ENCODE data around the gene FIBCD1.

The FIBCD1 gene

DNA sequence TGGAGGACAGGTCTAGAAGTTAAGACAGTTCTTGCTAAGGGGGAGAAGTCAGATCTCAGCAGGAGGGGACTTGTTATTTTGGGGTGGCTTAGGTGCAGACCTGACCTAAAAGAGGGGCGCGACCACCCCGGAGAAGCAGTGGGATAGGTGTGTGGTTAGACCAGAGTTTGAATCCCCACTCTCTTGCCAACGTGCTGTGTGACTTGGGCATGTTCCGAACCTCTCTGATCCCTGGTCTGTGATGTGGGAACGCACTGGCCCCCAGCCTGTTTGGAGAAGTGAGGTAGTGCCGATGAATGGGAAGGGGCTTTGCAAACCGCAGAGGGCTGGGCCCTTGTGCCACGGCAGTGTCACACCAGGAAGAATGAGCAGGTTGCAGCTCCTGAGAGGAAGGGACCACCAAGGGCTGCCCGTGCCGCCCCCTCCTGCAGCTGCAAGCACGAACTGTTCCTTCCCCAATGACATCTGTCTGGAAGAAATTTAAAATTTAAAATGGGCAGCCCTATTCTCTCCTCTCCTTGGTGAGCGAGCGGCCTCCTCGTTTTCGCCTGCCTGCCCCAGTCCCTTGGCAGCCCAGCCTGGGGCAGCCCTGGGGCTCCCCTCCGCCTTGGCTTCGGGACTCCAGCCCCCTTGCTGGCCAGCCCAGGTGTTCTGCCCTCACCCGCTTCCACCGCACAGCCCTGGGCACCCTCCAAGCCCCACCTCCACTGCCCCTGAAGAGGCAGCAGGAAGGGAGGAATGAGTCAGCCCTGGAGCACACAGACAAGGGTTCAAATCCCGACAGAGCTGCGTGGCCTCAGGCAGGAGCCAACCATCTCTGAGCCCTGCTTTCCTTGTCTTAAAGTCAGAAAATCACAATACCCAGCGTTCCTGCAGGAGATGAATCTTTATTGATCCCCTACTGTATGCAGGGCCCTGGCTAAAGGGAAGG lies 1.6 kb downstream of the FIBCD1 start:
- DNase-seq: no peak

- peak in 13 of 58 donors; percentile 3 to 49 (median 23) for DNase-seq
These were observed 2.5 kb downstream of the FIBCD1 start for GRCh38 chr9:130936285-130937117.

DNA sequence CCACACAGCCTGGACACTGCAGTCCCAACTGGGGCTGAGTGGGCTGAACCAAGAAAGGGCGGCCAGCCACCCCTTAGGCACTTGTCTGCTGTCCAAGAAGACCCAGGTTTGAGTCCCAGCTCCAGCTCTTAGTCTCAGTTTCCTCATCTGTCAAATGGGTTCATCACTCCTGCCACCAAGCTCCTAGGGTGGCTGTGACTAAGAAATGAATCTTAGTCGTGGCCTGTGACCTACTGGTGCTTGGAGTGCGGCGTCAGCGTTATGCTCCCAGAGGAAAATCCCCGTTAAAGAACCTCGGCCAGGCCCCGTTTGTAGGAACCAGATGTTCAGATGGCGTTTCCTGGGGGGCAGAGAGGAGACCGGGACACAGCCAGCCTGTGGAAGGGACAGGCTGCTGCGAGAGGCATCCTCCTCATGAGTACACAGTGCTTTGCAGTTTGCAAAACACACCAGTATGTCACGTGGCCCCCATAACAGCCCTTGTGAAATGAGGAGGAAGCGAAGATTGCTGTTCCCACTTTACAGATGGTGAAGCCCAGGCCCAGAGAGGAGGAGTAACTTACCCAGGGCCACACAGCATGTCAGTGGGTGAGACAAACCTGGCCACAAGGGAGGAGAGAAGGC lies 3.3 kb downstream of the FIBCD1 start:
- DNase-seq: no peak

- no peak for DNase-seq
These were observed 4.1 kb downstream of the FIBCD1 start for GRCh38 chr9:130934702-130935647.

- DNase-seq: no peak
These were observed 4.8 kb downstream of the FIBCD1 start for GRCh38 chr9:130934246-130934645.

DNA sequence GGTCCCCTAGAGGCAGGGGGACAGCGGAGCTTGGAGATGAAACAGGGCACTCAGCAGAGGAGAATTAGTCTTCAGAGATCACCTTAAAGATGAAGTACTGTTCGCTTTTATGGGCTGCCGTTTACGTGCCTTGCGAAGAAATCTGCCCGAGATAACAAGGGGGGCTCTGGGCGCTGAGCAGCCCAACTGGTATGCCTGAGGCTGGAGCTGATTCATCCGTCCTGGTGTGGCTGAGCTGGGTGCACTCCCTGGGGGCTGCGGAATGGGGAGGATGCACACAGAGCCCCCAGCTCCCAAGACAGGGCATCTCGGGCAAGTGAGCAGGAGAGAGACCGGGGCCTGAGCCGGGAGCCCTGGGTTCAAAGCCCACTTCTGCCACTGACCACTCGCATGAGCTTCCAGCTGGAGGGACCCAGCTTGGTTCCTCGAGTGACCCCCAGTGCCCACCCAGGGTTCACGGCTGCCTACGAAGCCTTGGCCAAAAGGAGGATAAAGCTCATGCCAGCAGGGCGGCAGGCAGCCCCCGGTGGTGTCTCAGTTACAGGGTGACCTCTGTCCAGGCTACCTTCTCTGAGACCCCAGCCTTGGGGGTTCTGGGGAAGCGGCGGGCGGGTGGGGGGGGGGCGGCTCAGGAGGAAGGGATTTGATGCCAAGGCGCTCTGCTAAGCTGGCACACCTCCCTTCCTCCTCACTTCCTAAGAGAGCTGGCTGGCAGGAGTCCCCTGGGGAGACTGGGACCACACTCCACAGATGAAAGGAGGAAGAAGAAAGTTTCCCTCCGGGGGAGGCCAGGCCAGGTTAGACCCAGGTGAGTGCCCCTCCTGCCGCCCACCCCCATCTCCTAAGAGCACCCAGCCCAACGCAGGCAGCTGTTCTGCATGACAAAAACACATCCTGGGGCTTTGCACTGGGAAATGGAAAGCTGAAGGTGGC lies 5.7 kb downstream of the FIBCD1 start:
- no peak for DNase-seq

DNA sequence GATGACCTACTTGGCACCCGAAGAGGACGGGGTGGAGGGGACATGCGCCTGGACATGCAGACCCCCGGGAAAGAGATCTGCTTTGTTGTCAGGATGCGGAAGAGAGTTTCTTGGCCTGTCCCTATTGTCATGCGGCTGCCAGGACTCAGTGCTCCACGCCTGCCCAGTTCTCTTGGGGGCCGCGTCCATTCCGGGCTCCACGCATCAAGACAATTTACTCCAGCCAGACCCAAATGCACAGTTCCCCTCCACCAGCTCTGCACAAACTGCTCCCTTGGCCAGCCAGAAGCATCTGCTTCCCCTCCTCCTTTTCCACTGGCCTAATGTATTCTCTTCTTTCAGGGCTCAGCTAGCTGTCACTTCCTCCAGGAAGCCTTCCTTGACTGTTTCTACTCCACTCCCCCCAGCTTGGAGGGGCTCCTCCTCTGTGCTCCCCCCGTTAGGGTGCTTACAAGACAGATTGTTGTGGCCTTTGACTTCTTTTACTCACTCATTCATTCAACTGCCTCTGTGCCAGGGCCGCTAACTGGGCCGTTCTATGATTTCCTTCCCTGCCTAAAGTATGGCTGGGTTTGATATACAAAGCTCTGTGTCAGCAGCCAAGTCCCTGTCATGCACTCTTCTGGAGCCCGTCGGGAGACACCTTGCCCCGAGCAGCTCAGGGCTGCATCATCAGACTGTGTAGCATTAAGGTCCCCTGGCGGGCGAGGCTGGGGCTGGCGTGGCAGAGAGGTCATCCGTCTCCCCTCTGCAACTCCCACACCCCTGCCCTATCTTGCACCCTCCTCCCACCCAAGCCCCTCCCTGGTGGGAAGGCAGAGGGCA lies 6.6 kb downstream of the FIBCD1 start:
- no peak for DNase-seq

GRCh38 chr9:130931508-130932254 lies 7.4 kb downstream of the FIBCD1 start:
- DNase-seq: no peak

GRCh38 chr9:130930804-130931349 lies 8.2 kb downstream of the FIBCD1 start:
- no peak for DNase-seq

GRCh38 chr9:130930132-130930803 lies 8.8 kb downstream of the FIBCD1 start:
- no peak for DNase-seq

- peak in 1 of 58 donors; percentile 2 for DNase-seq
These were observed 9.4 kb downstream of the FIBCD1 start for GRCh38 chr9:130929571-130930038.

DNA sequence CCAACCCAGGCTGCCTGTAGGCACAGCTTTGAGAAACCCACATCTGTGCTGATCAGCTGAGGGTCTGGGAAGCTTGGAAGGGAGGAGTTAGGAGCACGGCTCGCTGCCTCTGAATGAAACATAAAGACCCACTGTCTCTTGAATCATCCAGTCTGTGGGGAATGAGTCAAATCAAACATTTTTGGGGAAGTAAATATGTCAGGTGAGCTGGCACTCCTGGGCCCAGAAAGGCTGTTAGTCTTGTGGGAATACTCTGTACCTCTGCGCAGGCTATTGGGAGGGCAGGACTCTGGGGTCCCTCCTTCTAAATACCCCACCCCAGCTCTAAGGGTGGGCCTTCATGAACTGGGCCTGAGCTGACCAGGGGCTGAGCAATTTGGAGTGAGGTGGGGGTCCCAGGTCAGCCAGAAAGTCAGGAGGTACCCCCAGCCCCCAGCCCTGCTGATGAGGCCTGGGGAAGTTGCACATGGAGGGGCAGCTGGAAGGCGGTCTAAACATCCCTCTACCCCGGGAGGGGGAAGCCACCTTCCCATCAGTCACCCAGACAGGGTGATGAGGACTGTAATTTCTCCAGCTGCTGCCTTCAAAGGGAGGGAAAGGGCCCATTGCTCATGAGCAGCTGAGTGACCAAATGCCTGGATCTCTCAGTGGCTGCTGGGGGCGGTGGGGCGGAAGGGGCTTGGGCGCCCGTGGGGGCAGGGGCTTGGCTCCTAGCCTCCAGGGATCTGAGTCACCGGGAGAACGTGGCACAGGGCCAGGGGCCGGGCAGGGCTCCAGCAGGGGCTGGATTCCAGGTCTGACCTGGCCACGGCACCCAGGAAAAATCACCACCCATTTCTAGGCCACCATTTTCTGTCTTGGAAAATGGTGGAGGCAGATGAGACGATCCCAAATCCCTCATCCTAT lies 10.8 kb downstream of the FIBCD1 start:
- DNase-seq: peak in 3 of 58 donors; percentile 17 to 35 (median 24)

- DNase-seq: no peak
These were observed 11.7 kb downstream of the FIBCD1 start for GRCh38 chr9:130927338-130927737.

DNA sequence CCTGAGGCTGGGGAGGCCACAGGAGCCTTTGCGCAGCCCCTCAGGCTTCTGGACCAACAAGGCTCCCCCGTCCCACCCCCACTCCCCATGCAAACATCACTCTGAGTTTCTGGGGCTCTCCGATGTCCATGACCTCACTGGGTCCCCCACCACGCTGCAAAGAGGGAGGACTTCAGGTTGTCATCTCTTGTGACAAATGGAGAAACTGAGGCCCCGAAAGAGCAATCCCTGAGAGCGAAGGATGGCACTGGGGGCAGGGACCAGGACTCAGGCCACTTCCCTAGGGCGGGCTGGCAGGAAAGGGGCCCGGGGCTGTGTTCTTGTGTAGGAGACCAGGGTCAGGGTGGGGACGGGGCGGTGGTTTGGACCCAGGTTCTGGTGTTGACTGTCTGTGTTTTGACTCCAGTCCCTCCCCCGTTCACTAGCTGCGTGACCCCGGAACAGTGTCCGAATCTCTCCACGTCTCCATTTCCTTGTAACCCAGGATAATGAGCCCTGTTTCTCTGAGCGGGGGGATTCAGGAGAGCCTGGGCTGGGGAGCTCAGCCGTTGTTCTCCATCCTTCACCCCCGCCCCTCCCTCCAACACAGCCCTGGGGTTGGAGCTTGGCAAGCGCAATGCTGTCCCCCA lies 13.9 kb downstream of the FIBCD1 start:
- no peak for DNase-seq

- no peak for DNase-seq
These were observed 14.6 kb downstream of the FIBCD1 start for GRCh38 chr9:130924448-130924788.
